Measurements from ENCODE around the gene MAPK9. TPM values are rescaled to one million over a fixed set of nuclear protein-coding genes. Genes with fewer than 3 reads are reported as not detected.

Gene MAPK9
- polyA plus RNA-seq (2013), result 35.7 and 36.2 TPM in 2 replicates

GRCh38 chr5:180291943-180292831, at the start of gene MAPK9:
TSS of gene MAPK9 (minus strand) at chr5:180292083. CDS start at chr5:180280561, 11,522 bp downstream.
- H3K9me3 ChIP-seq (ENCODE audit: insufficient read depth, low read depth, low read length), result no peaks in the 10 kb centered on the region
- H4K12ac ChIP-seq (ENCODE audit: low read depth, low read length), result peak within 1 kb of the TSS; percentile 92
- H2BK120ac ChIP-seq (ENCODE audit: insufficient read depth, low read length, poor library complexity), result peak within 1 kb of the TSS; percentile 69
- H3K27me3 ChIP-seq (ENCODE audit: insufficient read depth, low read length), result no peaks in the 10 kb centered on the region
- peaks cover 6 to 23% of the 10 kb centered on the region in 2 experiments for H3K4me1 ChIP-seq (ENCODE audit: control insufficient read depth in 1 of 2, insufficient read depth in 2 of 2, low read length in 2 of 2)
- H3K14ac ChIP-seq (ENCODE audit: low read length), result peak within 1 kb of the TSS; percentile 97
- peak within 1 kb of the TSS; percentile 100 for H2AFZ ChIP-seq (ENCODE audit: insufficient read depth, low read length, poor library complexity)
- peak within 1 kb of the TSS; percentile 80 for H4K91ac ChIP-seq (ENCODE audit: low read depth, low read length)
- peak within 1 kb of the TSS; percentile 93 for H2BK5ac ChIP-seq (ENCODE audit: low read depth, low read length, poor library complexity)
- H3K79me1 ChIP-seq (ENCODE audit: low read length), result peaks cover 9% of the 10 kb centered on the region
- H3K18ac ChIP-seq (ENCODE audit: low read length), result peak within 1 kb of the TSS; percentile 70
- WGBS (ENCODE audit: extremely low coverage, insufficient coverage, insufficient read length), result no CpG with 5 or more reads among the region's 122 CpGs
- H2BK12ac ChIP-seq (ENCODE audit: low read length), result peak within 1 kb of the TSS; percentile 74
- H3K4me3 ChIP-seq (ENCODE audit: low read depth, low read length), result peak within 1 kb of the TSS; percentile 99
- peak within 1 kb of the TSS; percentile 60 for H3K4ac ChIP-seq (ENCODE audit: low read depth, low read length)
- peak; percentile 71 to 91 for DNase-seq
- peak within 1 kb of the TSS; percentile 73 for H3K27ac ChIP-seq (ENCODE audit: low read depth, low read length)
- peaks cover 11% of the 10 kb centered on the region for H3K79me2 ChIP-seq (ENCODE audit: control insufficient read depth, insufficient read depth, low read length, poor library complexity)
- H3K36me3 ChIP-seq (ENCODE audit: control insufficient read depth in 1 of 2, insufficient read depth in 2 of 2, low read length in 2 of 2), result no peaks in the 10 kb centered on the region
- no peak within 1 kb of the TSS for H3K23ac ChIP-seq (ENCODE audit: low read length)
- H2AK5ac ChIP-seq (ENCODE audit: low read length), result no peak within 1 kb of the TSS
- H3K4me2 ChIP-seq (ENCODE audit: low read length), result peak within 1 kb of the TSS; percentile 97
- H4K8ac ChIP-seq (ENCODE audit: low read depth, low read length), result peak within 1 kb of the TSS; percentile 96
- H3K9ac ChIP-seq (ENCODE audit: low read length), result peak within 1 kb of the TSS; percentile 86

DNA sequence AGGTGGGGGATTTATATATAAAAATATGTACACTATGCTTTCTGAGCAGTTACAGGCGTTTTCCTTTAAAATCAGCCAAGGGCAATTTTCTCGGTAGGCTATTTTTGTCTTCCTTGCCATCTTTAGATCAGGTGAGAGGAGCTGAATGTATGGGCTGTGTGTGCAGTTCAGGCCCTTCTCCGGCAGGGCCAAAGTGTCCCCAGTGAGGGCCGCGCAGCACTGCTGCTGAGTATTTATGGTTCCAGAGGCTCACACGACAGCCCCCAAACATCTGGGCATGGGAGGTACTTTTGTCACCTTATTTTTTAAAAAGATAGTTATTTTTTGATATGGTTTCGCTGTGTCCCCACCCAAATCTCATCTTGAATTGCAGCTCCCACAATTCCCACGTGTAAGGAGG, 49.7 kb upstream of the MAPK9 start:
- WGBS (ENCODE audit: extremely low coverage, insufficient coverage, insufficient read length), result no CpG with 5 or more reads among the region's 8 CpGs
- DNase-seq, result no peak

DNA sequence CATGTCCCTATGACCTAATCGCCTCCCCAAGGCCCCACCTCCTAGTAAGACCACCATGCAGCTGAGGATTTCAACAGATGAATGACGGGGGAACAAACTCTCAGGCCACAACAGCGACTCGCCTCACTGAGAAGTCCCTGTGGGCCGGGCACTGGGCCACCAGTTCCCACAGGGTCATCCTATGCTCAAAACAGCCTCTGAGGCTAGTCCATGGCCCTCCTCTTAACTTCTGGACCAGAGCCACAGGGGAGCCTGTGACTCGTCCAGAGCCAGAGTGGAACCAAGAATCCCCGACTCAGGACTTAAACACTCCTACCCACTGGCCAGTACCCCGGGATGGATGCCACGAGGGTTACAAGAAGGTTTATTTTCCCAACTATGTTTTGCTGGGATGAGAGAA, 49.0 kb upstream of the MAPK9 start:
- WGBS (ENCODE audit: extremely low coverage, insufficient coverage, insufficient read length), result no CpG with 5 or more reads among the region's 9 CpGs

More for the DNA sequence above, 49.7 kb upstream of the MAPK9 start:
- Histone ChIP-seq H3K36me3 (ENCODE audit: control insufficient read depth in 1 of 2, insufficient read depth in 2 of 2, low read length in 2 of 2) (no peaks in the 10 kb centered on the region), H2BK5ac (ENCODE audit: low read depth, low read length, poor library complexity) (no peak overlapping the region), H3K9me3 (ENCODE audit: insufficient read depth, low read depth, low read length) (no peaks in the 10 kb centered on the region), H3K79me1 (ENCODE audit: low read length) (no peaks in the 10 kb centered on the region), H2BK12ac (ENCODE audit: low read length) (no peak overlapping the region), H3K14ac (ENCODE audit: low read length) (no peak overlapping the region), H3K23ac (ENCODE audit: low read length) (no peak overlapping the region), H3K27me3 (ENCODE audit: insufficient read depth, low read length) (peaks cover 5% of the 10 kb centered on the region), H4K12ac (ENCODE audit: low read depth, low read length) (no peak overlapping the region), H3K9ac (ENCODE audit: low read length) (no peak overlapping the region), H3K18ac (ENCODE audit: low read length) (no peak overlapping the region), H2AK5ac (ENCODE audit: low read length) (no peak overlapping the region), H3K27ac (ENCODE audit: low read depth, low read length) (no peak overlapping the region), H2BK120ac (ENCODE audit: insufficient read depth, low read length, poor library complexity) (no peak overlapping the region), H3K4ac (ENCODE audit: low read depth, low read length) (no peak overlapping the region), H4K91ac (ENCODE audit: low read depth, low read length) (no peak overlapping the region), H2AFZ (ENCODE audit: insufficient read depth, low read length, poor library complexity) (no peak overlapping the region), H3K79me2 (ENCODE audit: control insufficient read depth, insufficient read depth, low read length, poor library complexity) (no peaks in the 10 kb centered on the region), H3K4me1 (ENCODE audit: control insufficient read depth in 1 of 2, insufficient read depth in 2 of 2, low read length in 2 of 2) (peaks cover 0 to 4% of the 10 kb centered on the region in 2 experiments), H4K8ac (ENCODE audit: low read depth, low read length) (no peak overlapping the region), H3K4me3 (ENCODE audit: low read depth, low read length) (no peak overlapping the region), H3K4me2 (ENCODE audit: low read length) (no peak overlapping the region)

GRCh38 chr5:180339583-180340183, 47.8 kb upstream of the MAPK9 start:
- Histone ChIP-seq H3K27ac (ENCODE audit: low read depth, low read length) (no peak overlapping the region), H3K14ac (ENCODE audit: low read length) (no peak overlapping the region), H2AFZ (ENCODE audit: insufficient read depth, low read length, poor library complexity) (no peak overlapping the region), H3K36me3 (ENCODE audit: control insufficient read depth in 1 of 2, insufficient read depth in 2 of 2, low read length in 2 of 2) (no peaks in the 10 kb centered on the region), H3K4me2 (ENCODE audit: low read length) (no peak overlapping the region), H3K4me1 (ENCODE audit: control insufficient read depth in 1 of 2, insufficient read depth in 2 of 2, low read length in 2 of 2) (peaks cover 0 to 4% of the 10 kb centered on the region in 2 experiments), H4K12ac (ENCODE audit: low read depth, low read length) (no peak overlapping the region), H2BK5ac (ENCODE audit: low read depth, low read length, poor library complexity) (no peak overlapping the region), H2BK12ac (ENCODE audit: low read length) (no peak overlapping the region), H4K8ac (ENCODE audit: low read depth, low read length) (no peak overlapping the region), H3K4me3 (ENCODE audit: low read depth, low read length) (no peak overlapping the region), H3K4ac (ENCODE audit: low read depth, low read length) (no peak overlapping the region), H3K27me3 (ENCODE audit: insufficient read depth, low read length) (peaks cover 5% of the 10 kb centered on the region), H2AK5ac (ENCODE audit: low read length) (no peak overlapping the region), H3K23ac (ENCODE audit: low read length) (no peak overlapping the region), H3K18ac (ENCODE audit: low read length) (no peak overlapping the region), H4K91ac (ENCODE audit: low read depth, low read length) (no peak overlapping the region), H3K9ac (ENCODE audit: low read length) (no peak overlapping the region), H3K79me1 (ENCODE audit: low read length) (no peaks in the 10 kb centered on the region), H3K9me3 (ENCODE audit: insufficient read depth, low read depth, low read length) (no peaks in the 10 kb centered on the region), H2BK120ac (ENCODE audit: insufficient read depth, low read length, poor library complexity) (no peak overlapping the region), H3K79me2 (ENCODE audit: control insufficient read depth, insufficient read depth, low read length, poor library complexity) (no peaks in the 10 kb centered on the region)
- DNase-seq, result no peak
- no CpG with 5 or more reads among the region's 7 CpGs for WGBS (ENCODE audit: extremely low coverage, insufficient coverage, insufficient read length)

More for the DNA sequence above, 49.0 kb upstream of the MAPK9 start:
- Histone ChIP-seq H3K27ac (ENCODE audit: low read depth, low read length) (no peak overlapping the region), H3K79me2 (ENCODE audit: control insufficient read depth, insufficient read depth, low read length, poor library complexity) (no peaks in the 10 kb centered on the region), H4K8ac (ENCODE audit: low read depth, low read length) (no peak overlapping the region), H3K23ac (ENCODE audit: low read length) (no peak overlapping the region), H3K14ac (ENCODE audit: low read length) (no peak overlapping the region), H2BK120ac (ENCODE audit: insufficient read depth, low read length, poor library complexity) (no peak overlapping the region), H3K36me3 (ENCODE audit: control insufficient read depth in 1 of 2, insufficient read depth in 2 of 2, low read length in 2 of 2) (no peaks in the 10 kb centered on the region), H3K9me3 (ENCODE audit: insufficient read depth, low read depth, low read length) (no peaks in the 10 kb centered on the region), H3K4ac (ENCODE audit: low read depth, low read length) (no peak overlapping the region), H2AFZ (ENCODE audit: insufficient read depth, low read length, poor library complexity) (no peak overlapping the region), H2AK5ac (ENCODE audit: low read length) (no peak overlapping the region), H3K18ac (ENCODE audit: low read length) (no peak overlapping the region), H4K91ac (ENCODE audit: low read depth, low read length) (no peak overlapping the region), H3K79me1 (ENCODE audit: low read length) (no peaks in the 10 kb centered on the region), H4K12ac (ENCODE audit: low read depth, low read length) (no peak overlapping the region), H2BK12ac (ENCODE audit: low read length) (no peak overlapping the region), H3K4me1 (ENCODE audit: control insufficient read depth in 1 of 2, insufficient read depth in 2 of 2, low read length in 2 of 2) (peaks cover 0 to 4% of the 10 kb centered on the region in 2 experiments), H3K9ac (ENCODE audit: low read length) (no peak overlapping the region), H3K27me3 (ENCODE audit: insufficient read depth, low read length) (peaks cover 5% of the 10 kb centered on the region), H3K4me3 (ENCODE audit: low read depth, low read length) (no peak overlapping the region), H3K4me2 (ENCODE audit: low read length) (no peak overlapping the region), H2BK5ac (ENCODE audit: low read depth, low read length, poor library complexity) (no peak overlapping the region)
- DNase-seq, result no peak

Measured in trophoblast cell (in vitro differentiated cells and primary cell).